Amygdala (tissue), 56 donors: ENCODE data around the gene NCKAP5L.

Experiments used
- DNase-seq, 56 donors: peaks; one replicate each; lab custom pipeline; 2025; lab: John Stamatoyannopoulos, UW

The NCKAP5L gene

GRCh38 chr12:49748306-49748705 lies 79.9 kb downstream of the NCKAP5L start:
- no peak for DNase-seq

- DNase-seq = no peak
These were observed 83.8 kb downstream of the NCKAP5L start for GRCh38 chr12:49744363-49744885.

DNA sequence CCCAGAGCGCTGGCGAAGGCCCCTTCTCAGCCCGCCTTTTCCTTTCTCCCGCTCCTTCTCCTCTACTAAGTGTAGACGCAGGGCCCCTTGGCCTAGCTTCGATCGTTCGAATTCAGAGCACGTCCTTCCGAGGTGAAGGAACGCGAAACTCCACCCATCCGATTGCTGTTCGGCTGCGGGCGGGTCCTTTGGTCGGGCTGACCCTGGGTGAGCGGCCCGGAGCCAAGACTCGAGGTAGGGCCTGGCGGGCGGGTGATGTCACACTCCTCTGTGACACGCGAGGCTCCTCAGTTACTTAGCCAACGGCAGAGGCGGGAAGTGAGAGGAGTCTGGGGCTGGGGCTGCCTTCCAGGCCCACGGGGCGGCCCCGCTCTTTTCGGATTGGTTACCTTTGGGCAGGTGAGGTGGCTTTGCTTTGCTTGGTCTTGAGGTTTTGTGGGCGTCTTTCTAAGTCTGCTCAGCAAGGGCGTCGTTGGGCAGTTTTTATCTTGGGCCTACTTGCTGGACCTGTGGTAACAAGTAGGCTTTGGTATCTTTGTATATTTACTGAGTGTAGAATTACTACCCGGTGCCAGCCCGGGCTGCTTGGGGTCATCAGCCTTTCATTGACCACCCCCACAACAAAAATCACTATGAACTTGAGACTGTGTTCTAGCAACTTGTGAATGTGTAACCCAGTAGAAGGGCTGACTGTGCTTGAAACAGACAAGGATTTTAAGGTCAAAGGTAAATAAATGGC lies 86.2 kb downstream of the NCKAP5L start:
- peak in 30 of 56 donors; percentile 41 to 85 (median 67) for DNase-seq
